GM10248 (cell line): Measurements from ENCODE around the gene TBX2.

Experiments used
- CTCF ChIA-PET: fragments of 300-600 bp; sonication (Branson Sonifier 250); formaldehyde crosslinking; extraction: SDS; loops from one replicate; lab custom pipeline; 2021; ENCODE audit warnings: antibody characterized with exemption; lab: Yijun Ruan, JAX
- POLR2A ChIA-PET: fragments of 350-650 bp; sonication (Branson Sonifier 250); formaldehyde crosslinking; extraction: SDS; loops from one replicate; lab custom pipeline; 2020; ENCODE audit warnings: antibody characterized with exemption; lab: Yijun Ruan, JAX
- DNase-seq: peaks from one replicate; pipeline ENCODE4 v3.0.0; 2012; ENCODE audit errors: extremely low spot score
- CTCF ChIP-seq: IDR thresholded peaks from 2 replicates; pipeline ENCODE4 v1.5.1; 2012; ENCODE audit warnings: mild to moderate bottlenecking, low read depth; ENCODE audit errors: extremely low read depth, missing control alignments, control extremely low read depth

TBX2 gene

DNA sequence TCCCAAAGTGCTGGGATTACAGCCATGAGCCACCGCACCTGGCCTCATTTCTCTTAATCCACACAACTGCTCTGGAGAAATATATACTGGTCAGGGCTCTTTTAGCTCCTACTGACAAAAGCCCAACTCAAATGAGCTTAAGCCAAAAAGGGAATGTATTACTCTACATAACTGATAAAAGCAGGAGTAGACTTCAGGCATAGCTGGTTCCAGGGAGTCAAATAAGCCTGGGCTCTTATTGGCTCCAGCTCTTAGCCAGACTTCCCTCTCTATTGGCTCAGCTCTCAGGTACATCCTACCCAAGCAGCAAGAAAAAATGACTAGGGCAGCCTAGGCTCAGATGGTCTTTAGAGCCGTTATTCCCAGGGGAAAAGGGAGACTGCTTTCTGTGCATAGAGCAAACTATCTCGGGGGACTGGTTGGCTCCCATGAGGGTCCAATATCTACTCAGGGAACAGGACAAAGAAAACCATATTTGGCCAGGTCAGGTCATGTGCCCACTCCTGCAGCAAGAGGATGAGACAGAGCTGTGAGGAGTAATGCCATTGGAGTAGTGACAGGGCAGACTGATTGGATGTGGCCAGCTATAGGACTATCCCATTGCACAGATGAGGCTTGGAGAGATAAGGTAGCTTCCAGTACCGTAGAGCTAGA is 21.2 kb downstream of the TBX2 start:
- POLR2A ChIA-PET: no interaction called here
- CTCF ChIA-PET: interaction anchor here (0.9 to 1.6 kb wide), 2 partner anchors 8 to 689 kb away, joined by 3 to 12 read pairs; no protein-coding TSS in a partner anchor
- DNase-seq: no peak
- TF ChIP-seq CTCF: no peak

DNA sequence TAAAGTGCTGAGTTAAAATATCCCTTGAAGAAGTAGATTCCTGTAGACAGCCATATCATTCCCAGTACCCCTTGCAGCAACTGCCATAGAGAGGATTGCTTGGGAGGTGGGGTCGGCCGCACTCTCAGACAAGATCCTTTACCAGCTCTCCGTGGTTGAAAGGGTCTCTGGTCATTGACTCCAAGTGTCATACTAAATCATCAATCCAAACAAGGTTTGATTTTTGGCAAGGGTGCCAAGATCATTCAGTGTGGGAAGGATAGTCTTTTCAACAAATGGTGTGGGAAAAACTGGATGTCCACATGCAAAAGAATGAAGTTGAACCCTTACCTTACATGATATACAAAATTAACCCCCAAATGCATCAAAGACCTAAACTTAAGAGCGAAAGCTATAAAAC is 21.8 kb downstream of the TBX2 start:
- DNase-seq: no peak
- ChIA-PET POLR2A (no interaction called here), CTCF (interaction anchor here (1.6 kb wide), 1 partner anchor 9 kb away, joined by 12 read pairs; no protein-coding TSS in a partner anchor)
- no peak for TF ChIP-seq CTCF

GRCh38 chr17:61422116-61422799 is 22.6 kb downstream of the TBX2 start:
- POLR2A ChIA-PET: no interaction called here
- CTCF ChIA-PET: interaction anchor here (2.0 kb wide), 1 partner anchor 9 kb away, joined by 4 read pairs; no protein-coding TSS in a partner anchor
- no peak for TF ChIP-seq CTCF
- DNase-seq: no peak

GRCh38 chr17:61422869-61423268 is 23.2 kb downstream of the TBX2 start:
- CTCF ChIA-PET: interaction anchor here (2.0 kb wide), 1 partner anchor 10 kb away, joined by 4 read pairs; no protein-coding TSS in a partner anchor

GRCh38 chr17:61423967-61424649 is 24.5 kb downstream of the TBX2 start:
- ChIA-PET POLR2A (no interaction called here), CTCF (interaction anchor here (0.6 to 2.0 kb wide), 3 partner anchors 8 to 12 kb away, joined by 3 to 7 read pairs (median 4); no protein-coding TSS in a partner anchor)
- TF ChIP-seq CTCF: no peak
- no peak for DNase-seq

More at GRCh38 chr17:61422869-61423268, 23.2 kb downstream of the TBX2 start:
- TF ChIP-seq CTCF: no peak
- DNase-seq: no peak
- POLR2A ChIA-PET: no interaction called here
